VCaP (cell line): ENCODE results near the gene C2orf78.
A peak's percentile ranks its signal among the peaks of the same experiment; 100 is the strongest.

Experiments
- H3K27ac ChIP-seq: fragments of 450-650 bp; 2 replicates; pipeline ENCODE4 v1.5.1; 2017
- TF ChIP-seq, protein P1 (sequence below): fragments of 450-650 bp; conservative IDR thresholded peaks from 2 replicates; pipeline ENCODE4 v1.5.1; 2017; ENCODE audit warnings: mild to moderate bottlenecking, moderate library complexity

The C2orf78 gene

GRCh38 chr2:73823916-73824523, 40.0 kb downstream of the C2orf78 start:
- H3K27ac ChIP-seq: no peak overlapping the region
- TF ChIP-seq, protein P1, sequence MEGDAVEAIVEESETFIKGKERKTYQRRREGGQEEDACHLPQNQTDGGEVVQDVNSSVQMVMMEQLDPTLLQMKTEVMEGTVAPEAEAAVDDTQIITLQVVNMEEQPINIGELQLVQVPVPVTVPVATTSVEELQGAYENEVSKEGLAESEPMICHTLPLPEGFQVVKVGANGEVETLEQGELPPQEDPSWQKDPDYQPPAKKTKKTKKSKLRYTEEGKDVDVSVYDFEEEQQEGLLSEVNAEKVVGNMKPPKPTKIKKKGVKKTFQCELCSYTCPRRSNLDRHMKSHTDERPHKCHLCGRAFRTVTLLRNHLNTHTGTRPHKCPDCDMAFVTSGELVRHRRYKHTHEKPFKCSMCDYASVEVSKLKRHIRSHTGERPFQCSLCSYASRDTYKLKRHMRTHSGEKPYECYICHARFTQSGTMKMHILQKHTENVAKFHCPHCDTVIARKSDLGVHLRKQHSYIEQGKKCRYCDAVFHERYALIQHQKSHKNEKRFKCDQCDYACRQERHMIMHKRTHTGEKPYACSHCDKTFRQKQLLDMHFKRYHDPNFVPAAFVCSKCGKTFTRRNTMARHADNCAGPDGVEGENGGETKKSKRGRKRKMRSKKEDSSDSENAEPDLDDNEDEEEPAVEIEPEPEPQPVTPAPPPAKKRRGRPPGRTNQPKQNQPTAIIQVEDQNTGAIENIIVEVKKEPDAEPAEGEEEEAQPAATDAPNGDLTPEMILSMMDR: peak; percentile 87

DNA sequence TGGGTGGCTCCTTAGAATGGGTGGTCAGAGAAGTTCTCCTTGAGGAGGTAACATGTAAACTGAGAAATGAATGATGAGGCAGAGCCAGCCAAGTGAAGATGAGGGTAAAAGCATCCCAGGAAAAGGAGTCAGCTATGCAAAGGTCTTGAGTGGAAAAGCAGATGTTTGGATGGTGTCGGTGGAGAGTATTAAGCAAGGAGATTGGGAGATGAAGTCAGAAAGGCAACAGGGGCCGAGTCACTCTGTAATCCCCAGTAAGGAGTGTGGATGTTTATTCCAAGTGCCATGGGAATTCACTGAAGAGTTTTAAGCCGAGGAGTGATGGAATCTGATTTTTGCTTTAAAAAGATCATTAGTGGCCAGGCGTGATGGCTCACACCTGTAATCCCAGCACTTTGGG, 41.4 kb downstream of the C2orf78 start:
- TF ChIP-seq, protein P1: no peak

DNA sequence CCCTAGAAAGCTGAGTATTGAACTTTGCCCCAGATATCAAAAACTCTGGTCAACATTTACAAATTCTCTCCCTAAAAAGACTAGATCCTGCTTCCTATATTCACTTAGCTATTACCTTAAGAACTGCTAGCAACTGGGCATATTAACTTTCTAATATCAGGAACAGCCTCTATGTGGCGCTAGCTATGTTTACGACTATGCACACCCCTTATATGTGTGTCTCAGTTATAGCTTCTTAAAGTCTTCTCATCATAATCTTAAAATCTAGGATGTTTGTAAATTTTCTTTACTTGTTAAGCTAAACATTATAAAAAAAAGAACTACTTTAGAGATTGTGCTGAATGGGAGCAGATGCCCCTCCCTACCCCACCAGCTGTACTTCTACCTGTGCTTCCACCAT, 43.0 kb downstream of the C2orf78 start:
- TF ChIP-seq, protein P1: peak; percentile 47
- no peak overlapping the region for H3K27ac ChIP-seq

More for the DNA sequence above, 41.4 kb downstream of the C2orf78 start:
- H3K27ac ChIP-seq: no peak overlapping the region

DNA sequence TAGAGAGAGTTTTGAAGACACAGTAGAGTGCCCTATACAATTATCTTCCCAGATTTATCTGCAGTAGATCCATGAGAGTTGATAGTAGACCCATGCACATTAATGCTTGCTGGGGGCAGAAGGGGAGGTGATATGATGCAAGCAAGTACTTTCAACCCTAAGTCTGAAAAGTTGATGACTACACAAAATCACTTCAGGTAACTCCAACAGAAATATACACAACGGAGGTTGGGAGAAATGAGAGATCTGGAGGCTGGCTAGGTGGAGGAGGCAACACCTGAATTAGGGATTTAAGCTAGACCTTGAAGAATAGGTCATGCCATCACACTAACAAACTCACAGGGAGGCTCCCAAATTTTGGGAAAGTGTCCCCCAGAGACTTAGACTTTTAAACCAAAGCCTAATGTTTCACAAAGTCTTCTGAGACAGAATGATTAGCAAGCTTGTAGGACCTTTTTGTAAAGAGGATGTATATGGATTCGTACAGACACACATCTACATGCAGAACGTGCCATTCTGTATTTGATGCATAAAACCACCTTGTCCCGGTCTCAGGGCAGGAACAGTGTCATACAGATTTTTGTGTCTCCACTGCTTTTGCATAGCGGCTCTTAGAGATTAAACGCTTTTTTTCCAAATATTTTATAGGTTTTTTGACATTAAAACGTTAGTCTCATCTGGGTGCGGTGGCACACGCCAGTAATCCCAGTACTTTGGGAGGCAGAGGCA, 43.8 kb downstream of the C2orf78 start:
- peak overlapping the region; percentile 84 for H3K27ac ChIP-seq

DNA sequence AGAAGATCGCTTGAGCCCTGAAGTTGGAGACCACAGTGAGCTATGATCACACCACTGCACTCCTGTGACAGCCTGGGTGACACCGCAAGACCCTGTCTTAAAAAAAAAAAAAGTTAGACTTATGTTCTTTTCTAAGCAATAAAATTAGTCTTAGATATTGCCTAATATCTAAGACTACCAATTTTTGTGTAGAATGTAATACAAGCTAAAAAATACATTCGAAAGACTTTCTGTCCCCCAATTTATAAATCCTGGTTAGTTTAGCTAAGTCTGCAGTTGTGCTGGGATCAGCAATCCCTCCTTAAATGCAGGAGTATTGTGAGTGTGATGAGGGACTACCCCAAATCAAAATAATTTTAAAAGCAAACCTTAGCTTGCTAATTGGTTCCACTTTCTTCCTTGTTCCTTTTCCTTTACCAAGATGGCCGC, 44.4 kb downstream of the C2orf78 start:
- peak overlapping the region; percentile 84 for H3K27ac ChIP-seq
- TF ChIP-seq, protein P1: no peak

More for the DNA sequence above, 43.8 kb downstream of the C2orf78 start:
- TF ChIP-seq, protein P1: no peak

DNA sequence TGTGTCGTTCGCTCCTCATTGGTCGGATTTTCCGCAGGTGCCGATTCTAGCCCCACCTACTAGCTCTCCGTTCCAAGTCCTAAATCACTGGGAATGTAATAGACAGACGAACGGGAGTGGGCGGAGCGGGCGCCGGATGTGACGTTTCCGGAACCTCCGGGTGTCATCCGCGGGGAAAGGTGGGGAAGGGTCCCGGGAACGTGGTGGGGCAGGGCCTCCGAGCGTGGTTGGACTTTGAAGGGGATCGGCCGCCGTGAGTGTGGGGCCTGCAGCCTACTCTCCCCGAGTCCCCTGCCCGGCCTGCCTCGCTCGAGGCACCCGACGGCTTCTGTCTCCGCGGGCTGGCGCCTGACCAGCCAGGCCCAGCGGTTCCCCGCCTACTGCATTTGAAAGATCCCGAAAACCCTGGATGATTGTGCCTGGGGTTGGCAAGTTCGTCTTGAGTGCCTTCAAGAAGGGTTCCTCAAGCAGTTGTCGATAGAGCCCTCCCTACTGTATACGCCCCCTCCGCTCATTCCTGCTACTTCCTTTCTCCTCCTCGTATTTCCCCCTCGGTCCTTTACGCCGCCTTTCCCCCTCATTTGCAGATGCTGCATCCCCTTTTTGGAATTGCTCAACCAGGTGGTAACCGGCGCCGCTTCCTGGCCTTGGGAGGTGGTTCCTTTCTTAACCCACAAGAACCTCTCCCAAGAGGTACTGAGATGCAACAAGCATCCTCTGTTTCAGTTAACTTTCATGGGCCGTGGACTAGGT, 45.0 kb downstream of the C2orf78 start, which contains the start of gene STAMBP:
TSS of gene STAMBP (plus strand) at position 144 of the 753 bp plus-strand sequence. CDS start 1,896 bp downstream, outside the sequence.
- TF ChIP-seq, protein P1: no peak
- peak within 1 kb of the TSS; percentile 84 for H3K27ac ChIP-seq

DNA sequence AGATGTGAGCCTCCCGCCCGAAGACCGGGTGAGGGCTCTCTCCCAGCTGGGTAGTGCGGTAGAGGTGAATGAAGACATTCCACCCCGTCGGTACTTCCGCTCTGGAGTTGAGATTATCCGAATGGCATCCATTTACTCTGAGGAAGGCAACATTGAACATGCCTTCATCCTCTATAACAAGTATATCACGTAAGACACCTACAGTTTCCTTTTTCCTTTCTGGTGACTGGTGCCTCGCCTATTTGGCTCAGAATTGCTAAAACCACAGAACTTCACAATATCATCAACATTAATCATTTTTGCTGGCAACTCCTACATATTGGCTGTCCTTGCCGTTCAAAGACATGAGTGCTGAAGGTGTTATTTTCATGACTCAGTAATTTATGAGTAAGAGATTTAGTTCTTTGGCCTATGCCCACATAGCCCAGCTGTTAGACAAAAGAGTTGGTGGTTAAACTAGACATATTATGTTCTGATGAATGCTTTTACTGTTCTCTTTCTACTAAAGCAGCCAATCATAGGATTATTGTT, 47.0 kb downstream of the C2orf78 start:
- no peak overlapping the region for H3K27ac ChIP-seq
- TF ChIP-seq, protein P1: no peak
